Jurkat, Clone E6-1 (cell line): ENCODE data around the gene ARHGEF1.

Source experiments
- DNase-seq: peaks from one replicate; pipeline ENCODE4 v3.0.0-alpha.2; 2011; ENCODE audit warnings: low read depth, low spot score
- H3K4me3 ChIP-seq: 2 replicates; pipeline ENCODE4 v1.5.1; 2011; ENCODE audit warnings: mild to moderate bottlenecking, low read length, control low read depth, moderate library complexity

ARHGEF1 gene

GRCh38 chr19:41901707-41902360 lies 18.9 kb downstream of the ARHGEF1 start:
- H3K4me3 ChIP-seq, result no peak overlapping the region
- no peak for DNase-seq

GRCh38 chr19:41902594-41902993 lies 19.6 kb downstream of the ARHGEF1 start:
- no peak overlapping the region for H3K4me3 ChIP-seq
- no peak for DNase-seq

GRCh38 chr19:41903193-41903953 lies 20.4 kb downstream of the ARHGEF1 start:
- H3K4me3 ChIP-seq, result no peak overlapping the region
- no peak for DNase-seq

GRCh38 chr19:41904118-41904870 lies 21.3 kb downstream of the ARHGEF1 start:
- no peak for DNase-seq

GRCh38 chr19:41905273-41906002 lies 22.5 kb downstream of the ARHGEF1 start:
- DNase-seq, result no peak
- no peak overlapping the region for H3K4me3 ChIP-seq

More at GRCh38 chr19:41904118-41904870, 21.3 kb downstream of the ARHGEF1 start:
- no peak overlapping the region for H3K4me3 ChIP-seq

- no peak overlapping the region for H3K4me3 ChIP-seq
- no peak for DNase-seq
These were observed 23.3 kb downstream of the ARHGEF1 start for GRCh38 chr19:41906271-41906670.

- H3K4me3 ChIP-seq, result no peak overlapping the region
- no peak for DNase-seq
These were observed 24.1 kb downstream of the ARHGEF1 start for GRCh38 chr19:41906916-41907680.

GRCh38 chr19:41907994-41908615 lies 25.1 kb downstream of the ARHGEF1 start:
- no peak overlapping the region for H3K4me3 ChIP-seq
- no peak for DNase-seq

- no peak overlapping the region for H3K4me3 ChIP-seq
- DNase-seq, result no peak
These were observed 25.9 kb downstream of the ARHGEF1 start for GRCh38 chr19:41908724-41909464.

- DNase-seq, result no peak
- H3K4me3 ChIP-seq, result no peak overlapping the region
These were observed 26.7 kb downstream of the ARHGEF1 start for GRCh38 chr19:41909706-41910105.

- DNase-seq, result no peak
- no peak overlapping the region for H3K4me3 ChIP-seq
These were observed 27.4 kb downstream of the ARHGEF1 start for GRCh38 chr19:41910240-41910991.

GRCh38 chr19:41910992-41911888 lies 28.3 kb downstream of the ARHGEF1 start:
- DNase-seq, result no peak
- H3K4me3 ChIP-seq, result no peak overlapping the region

- H3K4me3 ChIP-seq, result no peak overlapping the region
- no peak for DNase-seq
These were observed 29.1 kb downstream of the ARHGEF1 start for GRCh38 chr19:41911889-41912731.

GRCh38 chr19:41912899-41913537 lies 30.0 kb downstream of the ARHGEF1 start:
- DNase-seq, result no peak
- no peak overlapping the region for H3K4me3 ChIP-seq
